DOHH2 (cell line): ENCODE measurements around the gene DCHS2.

Source experiments
- EZH2phosphoT487 ChIP-seq: fragments of 200-600 bp; sonication (generic); IDR thresholded peaks from 2 replicates; pipeline ENCODE4 v1.6.1; 2017; ENCODE audit warnings: borderline replicate concordance, mild to moderate bottlenecking, antibody characterized with exemption, low read length, moderate library complexity, mixed read lengths
- TF ChIP-seq, protein P1 (sequence below): fragments of 200-600 bp; sonication (generic); IDR thresholded peaks from one replicate; pipeline ENCODE4 v1.5.1; 2014; ENCODE audit warnings: antibody characterized with exemption, mild to moderate bottlenecking, low read depth, low read length; ENCODE audit not compliant: poor library complexity, severe bottlenecking

DNA sequence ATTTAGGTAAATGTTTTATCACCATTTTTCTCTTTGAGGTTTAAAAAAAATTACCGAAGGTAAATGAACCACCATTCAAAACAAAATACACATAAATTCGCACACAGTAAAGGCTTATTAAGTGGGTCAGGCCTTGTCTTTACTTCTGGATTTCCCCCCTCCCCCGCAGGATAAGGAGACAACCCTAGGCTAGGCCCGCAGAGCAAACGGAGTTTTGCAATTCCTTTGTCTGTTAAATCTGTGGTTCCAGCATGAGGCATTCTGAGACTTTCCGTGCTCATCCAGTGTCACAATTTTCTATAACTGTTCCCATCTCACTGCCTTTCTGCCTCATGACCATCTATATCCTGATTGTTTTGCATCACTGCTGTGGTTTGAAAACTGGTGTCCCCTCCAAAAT, 307.4 kb downstream of the DCHS2 start:
- TF ChIP-seq, protein P1, sequence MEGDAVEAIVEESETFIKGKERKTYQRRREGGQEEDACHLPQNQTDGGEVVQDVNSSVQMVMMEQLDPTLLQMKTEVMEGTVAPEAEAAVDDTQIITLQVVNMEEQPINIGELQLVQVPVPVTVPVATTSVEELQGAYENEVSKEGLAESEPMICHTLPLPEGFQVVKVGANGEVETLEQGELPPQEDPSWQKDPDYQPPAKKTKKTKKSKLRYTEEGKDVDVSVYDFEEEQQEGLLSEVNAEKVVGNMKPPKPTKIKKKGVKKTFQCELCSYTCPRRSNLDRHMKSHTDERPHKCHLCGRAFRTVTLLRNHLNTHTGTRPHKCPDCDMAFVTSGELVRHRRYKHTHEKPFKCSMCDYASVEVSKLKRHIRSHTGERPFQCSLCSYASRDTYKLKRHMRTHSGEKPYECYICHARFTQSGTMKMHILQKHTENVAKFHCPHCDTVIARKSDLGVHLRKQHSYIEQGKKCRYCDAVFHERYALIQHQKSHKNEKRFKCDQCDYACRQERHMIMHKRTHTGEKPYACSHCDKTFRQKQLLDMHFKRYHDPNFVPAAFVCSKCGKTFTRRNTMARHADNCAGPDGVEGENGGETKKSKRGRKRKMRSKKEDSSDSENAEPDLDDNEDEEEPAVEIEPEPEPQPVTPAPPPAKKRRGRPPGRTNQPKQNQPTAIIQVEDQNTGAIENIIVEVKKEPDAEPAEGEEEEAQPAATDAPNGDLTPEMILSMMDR = no peak
- no peak for TF ChIP-seq EZH2phosphoT487
